ENCODE results near the gene TMEM9B.

TMEM9B gene

DNA sequence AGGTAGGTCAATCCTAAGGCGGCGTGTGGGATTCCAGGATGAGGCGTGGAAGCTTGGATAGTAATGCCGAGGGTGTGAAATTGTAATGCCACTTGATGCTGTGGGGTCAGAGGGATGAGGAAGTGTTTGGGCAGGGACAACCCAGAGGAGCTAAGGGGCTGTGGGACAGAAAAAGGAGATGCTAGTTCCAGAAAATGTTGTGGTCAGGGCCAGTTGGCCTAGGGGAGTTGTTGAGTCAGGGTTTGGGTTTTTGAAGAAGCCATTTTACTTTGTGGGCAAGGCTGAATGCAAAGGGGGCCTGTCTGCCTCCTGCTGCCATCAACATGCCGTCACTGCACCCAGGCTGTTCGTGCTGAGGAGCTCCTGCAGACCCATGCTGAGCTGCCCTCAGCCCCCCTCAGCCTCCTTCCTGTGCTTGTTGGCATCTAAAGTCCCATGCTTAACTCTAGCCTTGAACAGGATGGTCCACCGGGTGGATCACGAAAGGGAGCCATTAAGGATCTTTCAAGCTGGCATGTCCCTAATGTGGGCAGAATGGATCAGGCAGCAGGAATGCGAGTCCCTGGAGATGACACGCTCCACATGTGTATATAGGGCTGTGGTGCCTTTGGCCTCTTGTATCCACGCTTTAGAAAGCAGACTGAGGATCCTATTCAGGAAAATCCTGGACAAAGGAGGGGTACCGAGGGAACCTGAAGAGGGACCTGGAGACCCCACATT lies 33.6 kb downstream of the TMEM9B start:
- no peak for DNase-seq (ENCODE audit: low read depth in 2 of 2)

DNA sequence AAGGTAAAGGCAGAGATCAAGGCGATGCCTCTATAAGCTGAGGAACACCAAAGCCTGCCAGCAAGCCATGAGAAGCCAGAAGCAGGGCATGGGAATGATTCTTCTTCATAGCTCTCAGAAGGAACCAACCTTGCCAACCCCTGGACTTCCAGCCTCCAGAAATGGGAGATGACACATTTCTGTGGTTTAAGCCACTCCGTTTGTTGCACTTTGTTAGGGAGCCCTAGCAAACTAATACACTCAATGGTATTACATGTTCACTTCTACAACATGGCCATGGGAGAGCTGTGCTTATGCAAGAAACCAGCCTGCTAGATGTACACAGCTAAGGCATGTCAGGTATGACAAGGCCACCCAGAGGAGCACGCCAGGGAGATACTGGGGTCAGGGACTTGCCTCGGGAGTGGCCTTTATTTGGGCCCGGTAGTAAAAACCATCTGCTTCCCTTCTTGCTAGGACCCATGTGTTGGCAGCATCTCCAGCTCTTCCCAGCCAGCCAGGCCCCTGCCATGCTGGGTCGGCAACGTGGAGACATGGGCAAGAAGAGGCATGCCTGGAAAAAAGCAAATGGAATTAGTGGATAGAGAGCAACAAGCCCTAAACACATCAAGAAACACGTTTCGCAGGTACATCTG lies 35.1 kb downstream of the TMEM9B start:
- DNase-seq (ENCODE audit: low read depth in 2 of 2): no peak

DNA sequence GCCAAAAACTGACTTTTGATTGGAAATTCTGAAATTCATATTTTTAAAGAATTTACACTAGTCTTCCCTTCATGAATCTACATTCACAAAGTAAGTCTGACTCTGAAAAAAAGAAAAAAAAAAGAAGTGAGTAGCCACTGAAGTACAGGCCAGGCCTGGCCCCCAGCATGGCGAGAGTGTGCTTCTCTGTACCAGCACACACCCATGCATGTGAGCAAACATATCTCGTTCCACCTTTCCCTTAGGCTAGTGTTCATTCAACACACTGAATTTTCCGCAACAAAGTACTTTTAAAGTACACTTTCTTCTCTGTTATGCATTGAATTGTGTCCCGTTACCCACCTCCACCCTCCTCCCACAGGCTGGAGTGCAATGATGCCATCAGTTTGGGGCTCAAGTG lies 36.0 kb downstream of the TMEM9B start:
- no peak for DNase-seq (ENCODE audit: low read depth in 2 of 2)

DNA sequence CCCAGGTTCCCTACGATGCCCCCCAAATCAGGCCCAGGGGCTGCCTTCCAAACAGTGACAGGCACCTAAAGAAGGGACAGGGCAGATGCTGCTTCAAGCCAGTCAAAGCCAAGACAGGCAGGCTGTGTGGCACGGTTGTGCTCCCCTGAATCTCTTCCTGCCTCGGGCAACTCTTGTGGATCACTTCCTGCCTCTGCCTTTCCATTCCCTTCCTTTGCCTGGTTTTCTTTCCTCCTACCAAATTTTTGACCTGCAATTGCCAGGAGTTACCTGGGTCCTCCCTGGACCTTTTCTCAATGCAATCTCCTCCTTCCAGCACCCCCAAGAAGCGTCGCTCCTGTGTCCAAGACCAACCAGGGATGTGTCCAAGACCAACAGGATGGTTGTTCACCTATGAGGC lies 37.0 kb downstream of the TMEM9B start:
- no peak for DNase-seq (ENCODE audit: low read depth in 2 of 2)

DNA sequence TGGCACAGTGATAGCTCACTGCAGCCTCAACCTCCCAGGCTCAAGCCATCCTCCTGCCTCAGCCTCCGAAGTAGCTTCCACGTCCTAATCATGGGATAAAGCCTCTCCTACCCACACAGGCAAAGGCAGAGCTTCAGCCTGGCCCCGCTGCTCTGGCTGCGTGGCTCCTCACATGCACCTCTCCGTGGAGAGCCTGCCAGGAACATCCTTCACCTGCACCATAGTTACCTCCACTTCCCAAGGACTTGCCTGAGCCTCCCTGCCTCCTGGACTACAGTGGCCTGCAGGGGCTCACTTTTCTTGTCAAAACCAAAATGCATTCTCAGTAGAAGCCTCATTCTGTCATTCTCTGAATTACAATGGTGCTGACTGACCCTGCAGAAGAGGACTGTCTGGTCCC lies 38.0 kb downstream of the TMEM9B start:
- DNase-seq (ENCODE audit: low read depth in 2 of 2): no peak

DNA sequence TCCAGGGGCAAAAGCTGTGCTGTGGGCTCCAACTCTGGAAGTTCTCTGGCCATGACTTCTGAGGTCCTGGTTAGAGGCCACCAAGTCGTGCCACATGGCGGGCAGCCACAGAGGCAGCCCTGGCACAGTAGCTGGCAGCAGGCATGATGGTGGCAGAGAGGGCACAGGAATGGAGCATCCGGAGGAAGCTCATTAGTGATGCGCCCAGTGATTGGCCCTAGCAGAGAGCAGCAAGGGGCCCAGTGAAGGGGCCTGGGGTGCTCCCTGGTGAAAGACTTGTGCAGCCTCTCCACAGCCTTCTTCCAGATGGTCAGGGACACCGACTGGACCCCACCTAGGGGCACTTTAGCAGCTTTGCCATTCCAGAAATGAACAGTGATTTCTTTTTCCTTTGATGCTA lies 38.5 kb downstream of the TMEM9B start:
- no peak for DNase-seq (ENCODE audit: low read depth in 2 of 2)

DNA sequence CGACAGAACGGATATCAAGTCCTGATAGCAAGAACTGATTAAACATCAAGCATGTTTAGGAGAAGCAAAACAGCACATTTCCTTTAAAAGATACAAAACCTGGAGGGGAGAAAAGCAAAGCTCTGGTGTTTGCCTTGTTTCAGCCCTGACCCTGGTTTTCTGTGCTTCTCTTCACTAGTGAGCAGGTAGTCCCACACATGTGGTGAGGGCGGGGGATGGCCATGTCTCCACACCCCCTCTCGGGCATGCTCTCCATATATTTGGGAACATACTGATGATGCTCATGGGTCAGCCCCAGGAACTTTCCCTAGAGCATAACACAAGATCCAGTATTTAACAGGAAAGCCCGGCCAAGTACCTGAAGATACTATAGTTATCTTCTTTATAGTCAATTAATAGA lies 41.6 kb downstream of the TMEM9B start:
- no peak for DNase-seq (ENCODE audit: low read depth in 2 of 2)

DNA sequence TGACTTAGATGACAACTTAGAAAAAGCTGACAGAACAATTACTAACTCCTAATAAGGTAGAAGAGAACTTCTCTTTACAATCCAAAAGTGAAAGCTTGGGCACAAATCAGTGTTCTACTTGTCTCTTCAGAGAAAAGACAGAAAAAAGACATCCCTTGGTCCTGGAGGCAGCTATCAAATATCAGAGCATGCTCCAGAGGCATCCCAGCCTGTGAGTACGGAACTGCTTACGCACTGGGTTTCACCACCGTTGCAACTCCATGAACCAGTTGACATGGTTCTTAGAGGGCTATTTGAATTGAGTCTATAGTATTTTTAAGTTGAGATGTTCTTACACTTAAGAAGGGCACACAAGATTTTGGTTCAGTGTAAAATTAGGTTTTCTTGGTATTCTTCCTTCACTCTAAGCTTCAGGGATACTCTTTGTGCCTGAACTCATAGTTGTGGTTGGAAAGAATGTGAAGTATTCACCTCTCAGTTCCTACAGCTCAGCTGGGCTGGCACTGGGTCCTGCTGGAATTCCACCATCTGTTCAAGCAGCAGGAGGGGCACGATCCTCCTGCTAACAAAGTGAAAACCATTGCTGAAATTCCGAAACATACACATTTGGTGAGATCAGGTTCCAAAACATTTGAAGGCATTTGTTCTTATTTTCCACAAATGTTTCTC lies 47.0 kb downstream of the TMEM9B start:
- no peak for DNase-seq (ENCODE audit: low read depth in 2 of 2)

DNA sequence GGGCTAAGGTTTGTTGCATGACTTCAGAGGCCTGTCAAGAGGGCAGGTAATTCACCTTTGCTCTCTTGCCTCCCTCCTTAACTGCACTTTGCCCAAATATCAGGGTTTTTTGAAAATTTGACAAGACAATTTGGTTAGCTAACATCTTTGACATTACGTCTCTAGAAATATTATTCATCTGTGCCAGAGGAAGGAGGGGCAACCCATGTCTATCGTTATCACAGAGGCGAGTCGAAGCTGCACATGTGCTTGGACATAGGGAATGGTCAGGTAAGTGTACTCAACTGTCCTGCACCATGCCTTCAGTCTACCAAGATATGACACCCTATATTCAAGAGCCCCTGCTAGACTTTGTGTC lies 49.6 kb downstream of the TMEM9B start:
- DNase-seq (ENCODE audit: low read depth in 2 of 2): no peak

DNA sequence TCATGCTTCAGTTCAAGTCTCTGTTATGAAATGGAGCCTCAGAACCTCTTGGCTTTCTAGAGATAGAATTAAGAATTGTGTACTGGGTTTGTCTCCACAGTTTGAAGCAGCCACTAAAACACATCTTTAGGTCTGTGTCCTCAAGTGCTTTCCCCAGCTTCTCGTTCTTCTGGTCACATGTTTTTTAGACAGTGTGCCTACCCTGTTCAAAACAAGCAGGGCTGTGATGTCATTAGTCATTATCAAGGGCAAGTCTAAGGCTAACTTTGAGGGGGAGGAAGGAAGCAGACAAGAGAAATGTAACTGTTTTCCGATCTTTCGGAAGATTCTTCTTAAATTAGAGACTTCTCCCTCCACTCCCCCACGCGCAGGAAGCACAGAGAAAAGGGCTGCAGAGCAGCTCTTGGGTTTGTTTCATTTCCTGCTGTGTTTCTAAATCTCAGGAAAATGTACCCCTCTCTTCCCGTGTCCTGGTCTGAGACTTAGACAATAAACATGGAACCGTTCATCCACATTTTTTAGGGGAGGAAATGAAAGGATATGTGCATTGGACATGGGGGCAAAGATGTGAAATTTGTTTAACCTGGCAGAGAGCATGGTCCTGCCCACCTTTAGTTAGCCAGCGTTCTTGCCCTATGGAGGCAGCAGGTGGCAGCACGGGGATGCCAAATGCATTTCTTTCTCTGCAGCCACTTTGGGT lies 50.1 kb downstream of the TMEM9B start:
- DNase-seq (ENCODE audit: low read depth in 2 of 2): peak in 1 of 2 experiments; percentile 18

DNA sequence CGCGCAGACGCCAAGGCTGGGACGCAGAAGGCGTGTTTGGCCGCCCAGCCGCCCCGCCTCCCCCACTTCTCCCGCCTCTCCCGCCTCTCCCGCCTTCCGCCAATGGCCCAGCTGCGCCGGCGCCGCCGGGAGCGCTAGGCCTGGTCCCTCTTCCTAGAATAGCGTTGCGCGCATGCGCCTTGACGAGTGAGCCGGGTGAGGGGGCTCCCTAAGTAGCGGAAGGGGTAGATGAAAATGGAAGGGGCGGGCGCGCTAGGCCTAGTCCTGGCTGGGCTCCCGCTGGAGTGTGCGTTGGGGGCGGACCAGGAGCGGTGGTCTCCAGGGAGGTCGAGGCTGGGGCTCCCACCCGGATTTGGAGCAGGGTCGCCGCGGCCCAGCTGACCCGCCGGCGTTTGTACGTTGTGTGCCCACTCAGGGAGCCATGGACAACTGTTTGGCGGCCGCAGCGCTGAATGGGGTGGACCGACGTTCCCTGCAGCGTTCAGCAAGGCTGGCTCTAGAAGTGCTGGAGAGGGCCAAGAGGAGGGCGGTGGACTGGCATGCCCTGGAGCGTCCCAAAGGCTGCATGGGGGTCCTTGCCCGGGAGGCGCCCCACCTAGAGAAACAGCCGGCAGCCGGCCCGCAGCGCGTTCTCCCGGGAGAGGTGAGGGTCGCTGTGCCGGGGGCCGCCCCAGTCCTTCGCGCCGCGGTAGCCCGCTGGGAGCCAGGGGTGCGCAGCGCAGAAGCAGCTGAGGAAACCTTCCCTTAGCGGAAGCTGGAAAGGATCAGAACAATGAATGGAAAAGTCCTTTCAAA lies 53.0 kb downstream of the TMEM9B start, which contains the start of gene AKIP1:
Gene AKIP1, plus strand, starts transcription at position 161 of the 795 bp plus-strand sequence. Its CDS starts 261 bp downstream, at position 422.
- peak; percentile 80 to 88 for DNase-seq (ENCODE audit: low read depth in 2 of 2)

DNA sequence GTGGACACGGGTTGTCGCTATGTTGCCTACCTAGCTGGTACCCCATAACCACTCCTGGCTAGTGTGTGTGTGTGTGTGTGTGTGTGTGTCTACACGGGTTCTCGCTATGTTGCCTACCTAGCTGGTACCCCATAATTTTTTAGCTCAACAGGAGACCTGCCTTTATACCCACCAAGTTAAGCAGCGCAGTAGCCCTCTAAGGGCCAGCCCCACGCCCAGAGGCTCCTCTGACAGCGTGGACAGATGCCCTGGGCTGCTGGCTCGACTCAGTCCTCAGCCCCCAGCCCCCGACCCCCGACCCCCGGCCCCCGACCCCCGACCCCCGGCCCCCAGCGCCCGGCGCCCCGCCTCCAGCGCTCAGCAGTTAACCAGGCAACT lies 53.6 kb downstream of the TMEM9B start:
- DNase-seq (ENCODE audit: low read depth in 2 of 2): no peak

DNA sequence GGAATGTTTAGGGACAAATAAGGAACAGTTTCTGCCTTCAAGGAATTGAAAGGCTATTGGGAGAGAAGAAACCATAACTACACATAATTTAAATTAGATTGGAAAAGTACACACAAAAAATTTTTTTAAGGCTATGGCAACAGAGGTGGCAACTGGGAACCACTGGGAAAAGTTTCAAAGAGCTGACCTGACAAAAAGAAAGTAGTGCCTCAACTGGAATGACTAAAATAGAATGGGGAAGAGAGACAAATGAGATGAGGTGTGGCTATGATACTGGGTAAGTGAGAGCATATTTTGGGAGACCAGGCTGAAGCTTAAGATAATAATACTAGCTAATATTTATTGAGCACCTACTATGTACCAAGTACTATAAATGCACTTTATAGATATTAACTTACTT lies 56.1 kb downstream of the TMEM9B start:
- no peak for DNase-seq (ENCODE audit: low read depth in 2 of 2)

DNA sequence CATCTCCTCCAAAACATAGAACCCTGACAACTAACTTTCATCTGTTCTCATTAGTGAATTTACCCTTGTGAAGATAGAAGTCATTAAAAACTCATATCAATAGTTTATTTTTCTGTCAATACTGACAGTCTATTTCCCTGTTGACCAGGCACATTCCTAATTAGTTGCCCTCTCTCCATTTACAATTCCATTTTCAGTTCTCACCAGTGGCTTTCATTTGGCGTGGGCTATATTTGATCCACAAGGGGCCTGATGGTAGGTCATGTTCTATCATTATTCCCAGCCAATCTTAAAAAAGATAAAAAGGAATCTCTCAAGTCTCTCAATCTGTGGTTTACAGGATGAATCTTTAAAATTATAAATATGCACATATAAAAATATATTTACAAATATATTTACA lies 57.1 kb downstream of the TMEM9B start:
- DNase-seq (ENCODE audit: low read depth in 2 of 2): no peak

DNA sequence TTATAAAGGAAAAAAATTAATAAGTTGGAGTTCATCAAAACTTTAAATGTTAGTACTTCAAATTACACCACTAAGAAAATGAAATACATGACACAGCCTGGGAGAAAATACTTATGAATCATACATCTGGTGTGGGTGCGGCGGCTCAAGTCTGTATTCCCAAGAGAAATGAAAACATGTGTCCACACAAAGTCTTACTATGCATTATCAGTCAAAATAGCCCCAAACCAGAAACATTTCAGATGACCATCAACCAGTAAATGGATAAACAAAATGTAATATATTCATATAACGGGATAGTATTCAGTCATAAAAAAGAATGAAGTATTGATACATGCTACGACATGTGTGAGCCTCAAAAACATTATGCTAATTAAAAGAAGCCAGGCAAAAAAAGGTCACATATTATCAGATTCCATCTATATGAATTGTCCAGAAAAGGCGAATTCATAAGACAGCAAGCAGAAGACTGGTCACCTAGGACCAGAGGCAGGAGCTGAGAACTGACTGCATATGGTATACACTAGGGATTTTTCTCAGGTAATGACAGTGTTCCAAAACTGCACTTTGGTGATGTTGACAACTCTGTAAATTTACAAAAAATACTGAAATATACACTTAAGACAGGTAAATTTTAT lies 58.6 kb downstream of the TMEM9B start:
- no peak for DNase-seq (ENCODE audit: low read depth in 2 of 2)

DNA sequence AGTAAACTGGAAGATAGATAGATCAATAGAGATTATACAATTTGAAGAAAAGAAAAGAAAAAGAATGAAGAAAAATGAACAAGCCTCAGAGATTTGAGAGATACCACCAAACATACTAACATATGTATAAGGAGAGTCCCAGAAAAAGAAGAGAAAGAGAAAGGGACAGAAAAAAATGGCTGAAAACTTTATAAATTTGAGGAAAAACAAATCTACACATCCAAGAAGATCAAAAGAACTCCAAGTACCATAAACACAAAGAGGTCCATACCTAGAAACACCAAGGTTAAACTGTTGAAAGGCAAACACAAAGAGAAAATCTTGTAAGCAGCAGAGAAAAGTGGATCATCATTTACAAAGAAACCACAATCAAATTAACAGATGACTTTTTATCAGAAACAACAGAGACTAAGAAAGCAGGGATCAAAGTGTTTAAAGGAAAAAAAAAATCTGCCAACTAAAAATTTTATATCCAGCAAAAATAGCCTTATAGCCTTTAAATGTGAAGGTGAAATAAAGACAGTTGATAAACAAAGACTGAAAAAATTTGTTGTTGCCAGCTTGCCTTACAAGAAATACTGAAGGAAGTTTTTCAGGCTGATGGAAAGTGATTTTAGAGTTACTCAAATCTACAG lies 65.0 kb downstream of the TMEM9B start:
- no peak for DNase-seq (ENCODE audit: low read depth in 2 of 2)

Data from stimulated activated CD4-positive, alpha-beta T cell treated with anti-CD3 and anti-CD28 coated beads, Interleukin-12 subunit alpha, Interleukin-12 subunit beta, amount 100 ng/mL, for 24 hours (primary cell).